DOHH2 (cell line): Measurements from ENCODE around the gene SP140.

ENCODE experiments used
- CTCF ChIP-seq: fragments of 200-600 bp; sonication (generic); IDR thresholded peaks from one replicate; pipeline ENCODE4 v1.5.1; 2014; ENCODE audit warnings: antibody characterized with exemption, mild to moderate bottlenecking, low read depth, low read length; ENCODE audit not compliant: poor library complexity, severe bottlenecking
- EZH2phosphoT487 ChIP-seq: fragments of 200-600 bp; sonication (generic); IDR thresholded peaks from 2 replicates; pipeline ENCODE4 v1.6.1; 2017; ENCODE audit warnings: borderline replicate concordance, mild to moderate bottlenecking, antibody characterized with exemption, low read length, moderate library complexity, mixed read lengths

GRCh38 chr2:230356084-230356483 is 130.5 kb downstream of the SP140 start:
- no peak for TF ChIP-seq CTCF
- no peak for TF ChIP-seq EZH2phosphoT487
